ENCODE results near the gene THNSL1. TPM values are rescaled to one million over a fixed set of nuclear protein-coding genes. Genes with fewer than 3 reads are reported as not detected.

THNSL1 gene
- total RNA-seq, 1 donor from 2014 or later: 2.0 TPM

- intact Hi-C loops (cut with DNase I): no loop called here
- H3K27me3 ChIP-seq: no peaks in the 10 kb centered on the region
Observed at GRCh38 chr10:25063157-25063556, 46.7 kb downstream of the THNSL1 start.

GRCh38 chr10:25063644-25064043, 47.2 kb downstream of the THNSL1 start:
- Histone ChIP-seq H3K4me1 (no peaks in the 10 kb centered on the region), H3K9me3 (no peaks in the 10 kb centered on the region), H3K4me3 (no peak overlapping the region), H3K36me3 (no peaks in the 10 kb centered on the region), H3K27me3 (no peaks in the 10 kb centered on the region), H3K27ac (no peak overlapping the region)
- no peak for TF ChIP-seq POLR2A (IDR thresholded peaks at IDR 0.05)
- no peak for TF ChIP-seq CTCF (IDR thresholded peaks at IDR 0.05)
- no peak for TF ChIP-seq POLR2AphosphoS5 (IDR thresholded peaks at IDR 0.05; ENCODE audit: insufficient read depth in 1 of 2, low read depth in 1 of 2)
- intact Hi-C loops (cut with DNase I): no loop called here
- DNase-seq (ENCODE audit: extremely low spot score in 2 of 2): no peak

More at GRCh38 chr10:25063157-25063556, 46.7 kb downstream of the THNSL1 start:
- TF ChIP-seq CTCF (IDR thresholded peaks at IDR 0.05): no peak
- TF ChIP-seq POLR2AphosphoS5 (IDR thresholded peaks at IDR 0.05; ENCODE audit: insufficient read depth in 1 of 2, low read depth in 1 of 2): no peak
- TF ChIP-seq POLR2A (IDR thresholded peaks at IDR 0.05): no peak
- H3K27ac ChIP-seq: no peak overlapping the region
- H3K4me3 ChIP-seq: no peak overlapping the region
- H3K36me3 ChIP-seq: no peaks in the 10 kb centered on the region
- DNase-seq (ENCODE audit: extremely low spot score in 2 of 2): no peak
- no peaks in the 10 kb centered on the region for H3K4me1 ChIP-seq
- no peaks in the 10 kb centered on the region for H3K9me3 ChIP-seq

- intact Hi-C loops (cut with DNase I): no loop called here
- Histone ChIP-seq H3K27me3 (no peaks in the 10 kb centered on the region), H3K4me3 (no peak overlapping the region), H3K27ac (no peak overlapping the region), H3K9me3 (no peaks in the 10 kb centered on the region), H3K4me1 (no peaks in the 10 kb centered on the region), H3K36me3 (no peaks in the 10 kb centered on the region)
- DNase-seq (ENCODE audit: extremely low spot score in 2 of 2): no peak
- TF ChIP-seq POLR2A (IDR thresholded peaks at IDR 0.05): no peak
- no peak for TF ChIP-seq CTCF (IDR thresholded peaks at IDR 0.05)
- TF ChIP-seq POLR2AphosphoS5 (IDR thresholded peaks at IDR 0.05; ENCODE audit: insufficient read depth in 1 of 2, low read depth in 1 of 2): no peak
Observed at GRCh38 chr10:25064401-25064800, 48.0 kb downstream of the THNSL1 start.

- H3K4me3 ChIP-seq: no peak overlapping the region
- TF ChIP-seq POLR2A (IDR thresholded peaks at IDR 0.05) (no peak), CTCF (IDR thresholded peaks at IDR 0.05) (no peak), POLR2AphosphoS5 (IDR thresholded peaks at IDR 0.05; ENCODE audit: insufficient read depth in 1 of 2, low read depth in 1 of 2) (no peak)
- no peaks in the 10 kb centered on the region for H3K9me3 ChIP-seq
- H3K36me3 ChIP-seq: no peaks in the 10 kb centered on the region
- no peak overlapping the region for H3K27ac ChIP-seq
- no peak for DNase-seq (ENCODE audit: extremely low spot score in 2 of 2)
- H3K4me1 ChIP-seq: no peaks in the 10 kb centered on the region
- intact Hi-C loops (cut with DNase I): no loop called here
- H3K27me3 ChIP-seq: no peaks in the 10 kb centered on the region
Observed at GRCh38 chr10:25065761-25066476, 49.5 kb downstream of the THNSL1 start.

Data from vagina (tissue), 2 donors.